ENCODE results near the gene CCDC196. TPM values are rescaled to one million over a fixed set of nuclear protein-coding genes. Genes with fewer than 3 reads are reported as not detected.

CCDC196 gene
- polyA plus RNA-seq, 1 experiment: not detected

- no peaks in the 10 kb centered on the region for H3K36me3 ChIP-seq (ENCODE audit: control insufficient read depth, insufficient read depth, low read length)
- H3K4me3 ChIP-seq (ENCODE audit: low read depth, low read length): no peak overlapping the region
- H3K27me3 ChIP-seq (ENCODE audit: control insufficient read depth, insufficient read depth, low read length): no peaks in the 10 kb centered on the region
- TF ChIP-seq CTCF (IDR thresholded peaks at IDR 0.05; ENCODE audit: insufficient read depth, low read depth, low read length): no peak
- POLR2A ChIA-PET: no interaction called here
- CTCF ChIA-PET: no interaction called here
- no peak for DNase-seq (ENCODE audit: low read depth)
Observed at GRCh38 chr14:66445936-66446335, 40.2 kb upstream of the CCDC196 start.

DNA sequence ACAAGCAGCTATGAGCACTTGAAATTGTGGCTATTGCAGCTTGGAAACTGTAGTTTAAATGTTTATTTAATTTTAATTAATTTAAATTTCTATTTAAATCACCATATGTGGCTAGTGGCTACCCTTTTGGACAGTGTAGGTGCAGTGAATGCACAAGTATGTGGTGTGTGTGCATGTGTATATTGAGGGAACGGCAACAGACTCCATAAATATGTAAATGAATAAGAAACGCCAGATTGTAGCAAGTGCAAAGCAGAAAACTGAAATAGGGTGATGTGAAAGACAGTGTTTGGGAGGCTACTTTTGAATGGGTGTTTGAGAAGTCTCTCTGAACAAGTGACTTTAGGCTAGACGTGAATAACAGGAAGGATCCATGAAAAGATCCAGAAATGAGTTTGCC lies 32.7 kb upstream of the CCDC196 start:
- no peaks in the 10 kb centered on the region for H3K36me3 ChIP-seq (ENCODE audit: control insufficient read depth, insufficient read depth, low read length)
- no peak for DNase-seq (ENCODE audit: low read depth)
- POLR2A ChIA-PET: no interaction called here
- H3K4me3 ChIP-seq (ENCODE audit: low read depth, low read length): no peak overlapping the region
- CTCF ChIA-PET: interaction anchor here (0.6 kb wide), 1 partner anchor 111 kb away, joined by 3 read pairs; no protein-coding TSS in a partner anchor
- no peaks in the 10 kb centered on the region for H3K27me3 ChIP-seq (ENCODE audit: control insufficient read depth, insufficient read depth, low read length)
- TF ChIP-seq CTCF (IDR thresholded peaks at IDR 0.05; ENCODE audit: insufficient read depth, low read depth, low read length): no peak

DNA sequence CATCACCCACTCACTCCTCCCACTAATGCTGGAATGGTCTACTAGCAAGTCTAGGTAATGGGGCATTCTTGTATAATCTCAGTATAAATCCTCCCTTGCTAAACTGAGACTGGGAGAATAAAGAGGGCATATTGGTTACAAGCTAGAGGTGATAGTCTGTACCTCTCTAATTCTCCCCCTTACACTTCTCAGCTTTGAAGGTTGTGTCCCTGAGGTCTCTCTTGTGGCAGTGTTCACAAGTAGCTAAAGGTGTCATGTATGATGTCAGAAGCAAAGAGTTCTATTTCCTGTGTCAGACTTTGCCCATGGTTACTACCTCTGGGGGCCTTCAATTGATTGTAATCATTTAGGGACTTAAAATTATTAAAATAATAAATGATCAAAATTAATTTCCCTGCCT lies 26.6 kb upstream of the CCDC196 start:
- no peak overlapping the region for H3K4me3 ChIP-seq (ENCODE audit: low read depth, low read length)
- TF ChIP-seq CTCF (IDR thresholded peaks at IDR 0.05; ENCODE audit: insufficient read depth, low read depth, low read length): no peak
- no peaks in the 10 kb centered on the region for H3K27me3 ChIP-seq (ENCODE audit: control insufficient read depth, insufficient read depth, low read length)
- H3K36me3 ChIP-seq (ENCODE audit: control insufficient read depth, insufficient read depth, low read length): no peaks in the 10 kb centered on the region
- POLR2A ChIA-PET: no interaction called here
- CTCF ChIA-PET: no interaction called here
- DNase-seq (ENCODE audit: low read depth): no peak

- no peaks in the 10 kb centered on the region for H3K27me3 ChIP-seq (ENCODE audit: control insufficient read depth, insufficient read depth, low read length)
- CTCF ChIA-PET: no interaction called here
- no peak for DNase-seq (ENCODE audit: low read depth)
- POLR2A ChIA-PET: no interaction called here
- H3K4me3 ChIP-seq (ENCODE audit: low read depth, low read length): no peak overlapping the region
- H3K36me3 ChIP-seq (ENCODE audit: control insufficient read depth, insufficient read depth, low read length): no peaks in the 10 kb centered on the region
- no peak for TF ChIP-seq CTCF (IDR thresholded peaks at IDR 0.05; ENCODE audit: insufficient read depth, low read depth, low read length)
Observed at GRCh38 chr14:66464261-66464660, 21.9 kb upstream of the CCDC196 start.

DNA sequence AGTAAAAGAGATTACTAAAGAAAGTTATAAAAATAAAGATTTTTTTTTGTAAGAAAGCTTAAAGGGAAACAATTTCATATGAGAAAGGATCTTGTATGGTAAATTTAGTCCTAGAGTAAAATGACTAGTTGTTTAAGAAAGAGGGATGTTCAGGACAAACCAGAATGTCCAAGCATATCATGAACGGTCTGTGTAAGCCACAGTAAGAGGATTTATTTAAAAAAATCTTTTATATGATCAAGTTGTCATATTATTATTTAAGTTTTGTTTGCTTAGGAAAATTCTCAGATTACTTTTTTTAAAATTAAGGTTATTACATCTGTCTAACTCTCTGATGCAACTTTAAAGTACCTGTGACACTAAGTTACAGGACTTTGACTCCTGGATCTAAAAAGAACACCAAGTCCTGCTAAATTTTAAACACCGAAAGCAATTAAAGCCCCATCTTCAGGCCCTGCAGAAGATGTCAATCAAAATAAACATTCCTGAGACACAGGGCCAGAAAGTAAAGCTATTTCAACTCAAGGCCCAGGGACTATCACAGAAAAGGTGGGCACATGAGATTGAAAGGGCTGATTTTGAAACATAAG lies 17.3 kb upstream of the CCDC196 start:
- Histone ChIP-seq H3K4me3 (ENCODE audit: low read depth, low read length) (no peak overlapping the region), H3K36me3 (ENCODE audit: control insufficient read depth, insufficient read depth, low read length) (no peaks in the 10 kb centered on the region), H3K27me3 (ENCODE audit: control insufficient read depth, insufficient read depth, low read length) (no peaks in the 10 kb centered on the region)
- CTCF ChIA-PET: interaction anchor here (0.8 kb wide), 1 partner anchor 27 kb away, joined by 4 read pairs; no protein-coding TSS in a partner anchor
- no peak for DNase-seq (ENCODE audit: low read depth)
- POLR2A ChIA-PET: no interaction called here
- no peak for TF ChIP-seq CTCF (IDR thresholded peaks at IDR 0.05; ENCODE audit: insufficient read depth, low read depth, low read length)

All from BJ (cell line).